Liver (tissue), 3 donors: ENCODE data around the gene GUCA2A.

ENCODE experiments used
- ATF3 ChIP-seq: IDR thresholded peaks from 2 replicates; pipeline ENCODE4 v1.6.1; 2016; ENCODE audit warnings: antibody characterized with exemption
- CTCF ChIP-seq: fragments of 150-350 bp; IDR thresholded peaks from 2 replicates; pipeline ENCODE4 v1.5.1; 2017; ENCODE audit warnings: improper control_type of control experiment, low read depth, low read length; ENCODE audit not compliant: missing input control
- JUND ChIP-seq, 2 donors: IDR thresholded peaks; 2 replicates each; pipeline ENCODE4 v1.6.1; 2016; ENCODE audit warnings: antibody characterized with exemption in 2 of 2
- MAX ChIP-seq: IDR thresholded peaks from 2 replicates; pipeline ENCODE4 v1.6.1; 2016; ENCODE audit warnings: antibody characterized with exemption
- NR2F2 ChIP-seq: IDR thresholded peaks from 2 replicates; pipeline ENCODE4 v1.6.1; 2016; ENCODE audit warnings: antibody characterized with exemption
- RAD21 ChIP-seq, 2 donors: IDR thresholded peaks; 2 replicates each; pipeline ENCODE4 v1.6.1; 2016; ENCODE audit warnings: antibody characterized with exemption in 2 of 2, mild to moderate bottlenecking in 2 of 2
- REST ChIP-seq: IDR thresholded peaks from 2 replicates; pipeline ENCODE4 v1.6.1; 2016; ENCODE audit warnings: antibody characterized with exemption, mild to moderate bottlenecking
- RXRA ChIP-seq, 2 donors: IDR thresholded peaks; 2 replicates each; pipeline ENCODE4 v1.6.1; 2017 to 2018; ENCODE audit warnings: antibody characterized with exemption in 2 of 2, mild to moderate bottlenecking in 1 of 2
- SP1 ChIP-seq: IDR thresholded peaks from 2 replicates; pipeline ENCODE4 v1.6.1; 2018; ENCODE audit warnings: antibody characterized with exemption, mild to moderate bottlenecking
- TAF1 ChIP-seq: conservative IDR thresholded peaks from 2 replicates; pipeline ENCODE4 v1.6.1; 2016; ENCODE audit warnings: antibody characterized with exemption, mild to moderate bottlenecking
- YY1 ChIP-seq: IDR thresholded peaks from 2 replicates; pipeline ENCODE4 v1.6.1; 2016; ENCODE audit warnings: antibody characterized with exemption, mild to moderate bottlenecking
- ZBTB33 ChIP-seq: IDR thresholded peaks from 2 replicates; pipeline ENCODE4 v1.6.1; 2016; ENCODE audit warnings: antibody characterized with exemption
- donor health status: healthy.
- donor health status: healthy.

- TF ChIP-seq CTCF (no peak), RAD21 (IDR thresholded peaks at IDR 0.05) (no peak), TAF1 (no peak), JUND (IDR thresholded peaks at IDR 0.05) (no peak), ZBTB33 (no peak), REST (no peak), RXRA (IDR thresholded peaks at IDR 0.05) (no peak), NR2F2 (no peak), ATF3 (no peak), YY1 (no peak), MAX (no peak), SP1 (no peak)
Observed at GRCh38 chr1:42127767-42128166, 36.8 kb downstream of the GUCA2A start.
